ENCODE measurements around the gene ONECUT2. TPM values are rescaled to one million over a fixed set of nuclear protein-coding genes. Genes with fewer than 3 reads are reported as not detected.
A peak's percentile ranks its signal among the peaks of the same experiment; 100 is the strongest.

The ONECUT2 gene
- total RNA-seq, 6 donors from 2014 or later, result 0.06 to 0.24 (median 0.10) TPM; not detected in 3

GRCh38 chr18:57427429-57428201, 7.6 kb upstream of the ONECUT2 start:
- Histone ChIP-seq H3K9me3 (peaks cover 0 to 16% (median 7%) of the 10 kb centered on the region in 4 donors), H3K27ac (no peak overlapping the region), H3K4me3 (peak overlapping the region in 3 of 4 donors; percentile 22 to 42 (median 40)), H3K36me3 (no peaks in the 10 kb centered on the region), H3K4me1 (peaks cover 2 to 27% (median 16%) of the 10 kb centered on the region in 4 donors), H3K27me3 (peaks cover 0 to 49% (median 23%) of the 10 kb centered on the region in 4 donors)
- TF ChIP-seq POLR2A (IDR thresholded peaks at IDR 0.05) (no peak), POLR2AphosphoS5 (IDR thresholded peaks at IDR 0.05) (no peak), EP300 (IDR thresholded peaks at IDR 0.05) (no peak), CTCF (IDR thresholded peaks at IDR 0.05) (no peak)
- ATAC-seq (ENCODE audit: low FRiP score in 2 of 2) (peak in 1 of 2 donors; percentile 72), DNase-seq (peak in 1 of 2 donors; percentile 78)
- 16 to 42% methylated on average over 3 to 65 of the region's 80 CpGs for WGBS, 2 donors

GRCh38 chr18:57428221-57429150, 6.7 kb upstream of the ONECUT2 start:
- Histone ChIP-seq H3K36me3 (no peaks in the 10 kb centered on the region), H3K27ac (no peak overlapping the region), H3K4me3 (peak overlapping the region in 3 of 4 donors; percentile 22 to 42 (median 40)), H3K9me3 (peaks cover 0 to 16% (median 7%) of the 10 kb centered on the region in 4 donors), H3K4me1 (peaks cover 2 to 27% (median 16%) of the 10 kb centered on the region in 4 donors), H3K27me3 (peaks cover 0 to 52% (median 27%) of the 10 kb centered on the region in 4 donors)
- TF ChIP-seq CTCF (IDR thresholded peaks at IDR 0.05), result no peak
- no peak for TF ChIP-seq POLR2AphosphoS5 (IDR thresholded peaks at IDR 0.05)
- no peak for TF ChIP-seq EP300 (IDR thresholded peaks at IDR 0.05)
- TF ChIP-seq POLR2A (IDR thresholded peaks at IDR 0.05), result no peak
- 14 to 16% methylated on average over 24 to 85 of the region's 99 CpGs for WGBS, 2 donors
- DNase-seq (peak in 1 of 2 donors; percentile 84), ATAC-seq (ENCODE audit: low FRiP score in 2 of 2) (peak in 1 of 2 donors; percentile 36)

GRCh38 chr18:57429167-57430078, 5.8 kb upstream of the ONECUT2 start:
- ATAC-seq (ENCODE audit: low FRiP score in 2 of 2), result no peak
- peaks cover 0 to 16% (median 7%) of the 10 kb centered on the region in 4 donors for H3K9me3 ChIP-seq
- 9 to 11% methylated on average over 22 of the region's 22 CpGs for WGBS, 2 donors
- TF ChIP-seq EP300 (IDR thresholded peaks at IDR 0.05) (no peak), POLR2A (IDR thresholded peaks at IDR 0.05) (no peak), CTCF (IDR thresholded peaks at IDR 0.05) (no peak), POLR2AphosphoS5 (IDR thresholded peaks at IDR 0.05) (no peak)
- H3K4me3 ChIP-seq, result peak overlapping the region in 1 of 4 donors; percentile 2
- H3K27ac ChIP-seq, result no peak overlapping the region
- no peaks in the 10 kb centered on the region for H3K36me3 ChIP-seq
- H3K4me1 ChIP-seq, result peaks cover 2 to 35% (median 19%) of the 10 kb centered on the region in 4 donors
- DNase-seq, result no peak
- peaks cover 0 to 60% (median 32%) of the 10 kb centered on the region in 4 donors for H3K27me3 ChIP-seq
